Dedifferentiated amniotic fluid mesenchymal stem cell (primary cell): ENCODE measurements around the gene ZNF830.
"Not testable (repeated sequence)": the region's sequence is repeated elsewhere in the genome, so short reads cannot be mapped to it uniquely, and the experiment has no call there.

Experiments
- DNase-seq: peaks from one replicate; pipeline ENCODE4 v3.0.0-alpha.2; 2016; ENCODE audit errors: extremely low spot score

The ZNF830 gene, protein sequence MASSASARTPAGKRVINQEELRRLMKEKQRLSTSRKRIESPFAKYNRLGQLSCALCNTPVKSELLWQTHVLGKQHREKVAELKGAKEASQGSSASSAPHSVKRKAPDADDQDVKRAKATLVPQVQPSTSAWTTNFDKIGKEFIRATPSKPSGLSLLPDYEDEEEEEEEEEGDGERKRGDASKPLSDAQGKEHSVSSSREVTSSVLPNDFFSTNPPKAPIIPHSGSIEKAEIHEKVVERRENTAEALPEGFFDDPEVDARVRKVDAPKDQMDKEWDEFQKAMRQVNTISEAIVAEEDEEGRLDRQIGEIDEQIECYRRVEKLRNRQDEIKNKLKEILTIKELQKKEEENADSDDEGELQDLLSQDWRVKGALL

GRCh38 chr17:34961093-34961911 is at the start of gene ZNF830, which contains the start of gene CCT6B:
Gene ZNF830, plus strand, starts transcription at chr17:34961540. Its CDS starts 27 bp downstream, at chr17:34961567.
Gene CCT6B, minus strand, starts transcription at chr17:34961460. Its CDS starts 67 bp downstream, at chr17:34961393.
- DNase-seq: peak; percentile 98

DNA sequence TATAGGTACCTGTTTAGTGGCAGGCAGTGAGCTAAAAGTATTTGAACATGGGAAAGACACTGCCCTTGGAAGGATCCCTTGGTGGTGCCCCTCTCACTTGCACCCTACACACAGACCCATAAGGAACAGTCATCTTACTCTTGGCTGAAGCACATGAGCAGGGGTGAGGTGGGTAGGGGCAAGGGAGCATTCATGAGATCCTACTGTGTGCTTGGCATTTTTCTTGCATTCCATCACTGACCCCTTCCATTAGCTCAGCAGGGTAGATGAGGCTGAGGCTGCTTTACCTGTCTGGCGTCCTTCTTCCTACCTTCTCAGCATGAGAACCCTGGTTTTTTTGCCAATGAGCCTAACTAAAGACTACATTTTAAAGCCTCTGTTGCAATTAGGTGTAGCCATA is 48.3 kb upstream of the ZNF830 start:
- DNase-seq: no peak

DNA sequence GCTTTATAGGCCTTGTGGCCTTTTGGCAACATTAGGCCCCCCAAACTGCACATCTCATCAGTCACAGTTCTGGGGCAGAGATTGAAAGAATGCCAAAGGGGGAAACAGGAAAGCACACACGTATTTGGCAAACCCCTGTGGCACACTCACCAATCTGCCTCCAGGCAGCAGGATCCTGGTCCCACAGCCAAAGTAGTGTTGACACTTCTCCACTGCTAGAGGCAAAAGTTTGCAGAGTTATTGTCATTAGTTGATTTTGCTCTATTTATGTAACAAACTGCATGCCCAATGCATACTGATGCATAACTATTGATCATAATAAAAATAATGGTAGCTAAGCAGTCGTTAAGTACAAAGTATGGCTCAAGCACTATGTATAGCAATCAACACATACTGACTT is 45.2 kb upstream of the ZNF830 start:
- DNase-seq: no peak

DNA sequence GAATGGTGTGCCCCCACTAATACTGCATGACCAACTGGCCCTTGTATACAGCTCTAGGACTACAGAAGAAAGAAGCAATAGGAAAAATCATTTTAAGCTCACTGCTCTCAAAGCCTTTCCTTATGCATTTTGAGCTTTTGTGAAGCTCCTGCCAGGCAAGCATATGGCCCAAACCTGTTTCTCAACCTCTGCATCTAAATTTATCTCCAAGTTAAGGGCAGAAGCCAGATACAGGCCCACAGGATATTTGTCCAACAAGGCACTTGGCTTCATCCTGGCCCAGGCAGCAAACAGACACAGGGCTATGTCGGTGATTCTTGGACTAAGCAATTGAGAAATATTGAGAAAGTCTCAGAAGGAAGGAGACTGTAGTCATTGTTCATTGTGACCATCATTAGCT is 44.0 kb upstream of the ZNF830 start:
- no peak for DNase-seq

DNA sequence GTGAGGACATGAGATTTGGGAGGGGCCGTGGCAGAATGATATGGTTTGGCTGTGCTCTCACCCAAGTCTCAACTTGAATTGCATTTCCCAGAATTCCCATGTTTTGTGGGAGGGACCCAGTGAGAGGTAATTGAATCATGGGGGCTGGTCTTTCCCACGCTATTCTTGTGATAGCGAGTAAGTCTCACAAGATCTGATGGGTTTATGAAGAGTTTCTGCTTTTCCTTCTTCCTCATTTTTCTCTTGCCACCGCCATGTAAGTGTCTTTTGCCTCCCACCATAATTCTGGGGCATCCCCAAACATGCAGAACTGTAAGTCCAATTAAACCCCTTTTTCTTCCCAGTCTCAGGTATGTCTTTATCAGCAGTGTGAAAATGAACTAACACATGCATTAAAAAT is 40.7 kb upstream of the ZNF830 start:
- no peak for DNase-seq

- no peak for DNase-seq
These were observed 34.7 kb upstream of the ZNF830 start for GRCh38 chr17:34926661-34927060.

GRCh38 chr17:34930283-34930682 is 31.1 kb upstream of the ZNF830 start:
- no peak for DNase-seq

DNA sequence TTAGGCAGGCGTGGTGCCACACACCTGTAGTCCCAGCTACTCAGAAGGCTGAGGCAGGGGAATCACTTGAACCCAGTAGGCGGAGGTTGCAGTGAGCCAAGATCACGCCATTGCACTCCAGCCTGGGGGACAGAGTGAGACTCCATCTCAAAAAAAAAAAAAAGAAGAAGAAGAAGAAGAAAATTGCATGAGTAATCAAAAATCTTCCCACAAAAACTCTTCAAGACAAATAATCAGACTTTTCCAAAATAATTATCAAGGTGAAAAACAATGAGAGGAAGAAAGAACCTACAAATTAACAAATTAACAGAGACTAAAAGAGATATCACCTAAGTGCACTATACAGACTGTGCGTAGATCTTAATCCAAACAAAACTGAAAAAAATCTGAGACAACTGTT is 10.6 kb upstream of the ZNF830 start:
- not testable (repeated sequence) for DNase-seq

DNA sequence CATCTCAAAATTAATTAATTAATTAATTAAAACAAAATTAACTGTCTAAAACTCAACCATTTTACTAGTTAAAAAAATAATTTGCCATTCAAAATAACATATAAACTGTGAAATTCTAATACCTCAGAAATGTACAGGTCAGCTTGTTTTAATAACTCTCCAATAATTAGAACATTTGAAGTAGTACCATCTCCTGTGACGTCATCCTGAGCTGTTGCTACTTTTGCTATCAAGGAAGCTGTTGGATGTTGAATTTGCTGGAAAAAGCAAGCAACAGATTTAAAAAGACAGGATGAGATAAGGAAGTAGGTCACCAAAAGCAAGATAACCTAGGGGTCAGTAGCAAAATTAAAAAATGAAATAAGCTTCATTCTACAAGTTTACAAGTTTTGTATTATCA is 2.9 kb upstream of the ZNF830 start:
- no peak for DNase-seq

DNA sequence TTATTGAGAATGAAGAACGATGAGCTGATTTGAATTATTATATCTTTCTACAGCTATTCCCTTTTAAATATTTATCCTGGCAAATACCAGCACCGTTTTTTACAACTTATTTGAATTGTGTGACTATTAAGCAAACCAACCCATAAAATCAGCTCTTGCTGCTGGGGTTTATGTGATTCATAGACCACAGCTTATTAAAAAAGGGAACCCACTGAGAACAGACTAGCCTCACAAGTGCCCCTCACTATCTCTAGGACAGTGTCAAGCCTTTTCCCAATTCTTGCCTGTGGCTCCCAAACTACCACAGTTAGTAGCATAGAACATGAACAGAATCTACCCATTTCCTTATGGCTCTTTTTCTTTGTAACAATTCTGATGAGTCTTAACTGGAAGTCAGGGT is 12.8 kb downstream of the ZNF830 start:
- no peak for DNase-seq

GRCh38 chr17:34974794-34975785 is 13.8 kb downstream of the ZNF830 start:
- DNase-seq: no peak

DNA sequence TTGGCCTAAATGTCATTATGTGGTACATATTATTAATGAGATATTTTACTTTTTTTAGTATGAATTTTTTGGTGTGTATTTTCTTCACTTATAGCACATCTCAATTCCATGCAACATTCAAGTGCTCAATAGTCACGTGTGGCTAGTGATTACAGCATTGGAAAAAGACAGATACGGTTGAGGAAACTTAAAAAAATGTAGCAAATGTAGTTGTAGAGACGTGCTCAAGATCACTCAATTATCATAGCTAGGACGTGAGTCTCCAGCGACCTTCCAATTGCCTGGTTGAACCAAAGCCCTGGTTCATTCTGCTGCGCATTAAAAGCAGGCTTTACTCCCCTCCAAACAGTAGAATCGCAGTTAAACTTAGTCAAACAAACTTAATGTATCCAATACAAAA is 17.8 kb downstream of the ZNF830 start:
- no peak for DNase-seq

DNA sequence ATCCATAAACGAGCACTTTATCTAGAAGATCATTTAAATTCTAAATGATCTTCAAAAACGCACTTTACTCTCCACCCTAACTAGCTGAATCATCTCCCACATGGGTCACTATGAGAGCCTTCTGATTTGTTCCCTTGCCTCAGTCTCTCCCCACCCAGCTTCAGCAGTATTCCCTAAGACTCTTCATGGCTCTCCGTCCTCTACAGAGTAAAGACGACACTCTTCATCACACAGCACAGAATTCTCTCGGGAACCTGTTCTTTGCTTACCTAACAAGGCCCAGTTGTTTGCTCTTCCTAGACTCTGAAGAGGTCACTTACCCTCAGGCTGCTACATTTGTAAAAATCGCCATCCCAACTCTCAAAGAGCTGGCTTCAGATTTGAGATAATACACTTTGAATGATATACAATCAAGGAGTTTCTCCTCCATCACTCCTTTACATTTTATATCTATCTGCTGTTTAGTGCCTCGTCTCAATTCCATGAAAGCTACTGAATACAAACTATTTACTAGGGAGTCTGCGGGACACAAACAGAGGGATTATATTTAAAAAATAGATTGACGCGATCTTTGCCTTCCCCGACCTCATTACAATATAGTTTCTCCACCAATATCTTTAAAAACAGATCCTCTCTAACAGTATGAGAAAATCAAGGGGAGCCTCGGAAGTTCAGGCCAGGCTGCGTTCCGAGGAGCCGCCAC is 18.5 kb downstream of the ZNF830 start:
- DNase-seq: no peak

DNA sequence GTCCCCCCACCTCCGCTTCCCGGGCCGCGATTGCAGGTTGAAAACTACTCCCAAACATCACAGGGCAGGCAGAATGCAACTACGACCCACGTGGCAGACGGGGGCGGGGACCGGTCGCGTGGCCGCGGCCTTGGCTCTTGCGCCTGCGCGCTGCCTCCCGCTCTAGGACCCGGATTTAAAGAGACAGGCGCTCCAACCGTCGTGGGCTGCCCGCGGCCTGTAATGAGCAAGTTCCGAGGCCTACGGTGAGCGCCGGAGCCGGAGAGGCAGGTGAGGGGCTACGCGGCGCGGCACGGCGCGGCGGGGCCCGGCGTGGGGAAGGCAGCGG is 19.0 kb downstream of the ZNF830 start, which contains the start of gene LIG3:
TSS of gene LIG3 (plus strand) at position 160 of the 328 bp plus-strand sequence. CDS start 2,494 bp downstream, outside the sequence.
- DNase-seq: peak; percentile 92

- DNase-seq: peak; percentile 76
These were observed 19.6 kb downstream of the ZNF830 start for GRCh38 chr17:34980681-34981537.

- DNase-seq: no peak
These were observed 20.4 kb downstream of the ZNF830 start for GRCh38 chr17:34981538-34982241.

- DNase-seq: no peak
These were observed 25.9 kb downstream of the ZNF830 start for GRCh38 chr17:34987232-34987631.

- no peak for DNase-seq
These were observed 27.3 kb downstream of the ZNF830 start for GRCh38 chr17:34988644-34989043.

- DNase-seq: no peak
These were observed 28.1 kb downstream of the ZNF830 start for GRCh38 chr17:34989473-34989872.
